Activated CD4-positive, alpha-beta T cell treated with anti-CD3 and anti-CD28 coated beads, Interleukin-2, amount 10 ng/mL, durations not matched to agents 24 days and 14 days (primary cell): ENCODE results near the gene SERINC4. TPM values are rescaled to one million over a fixed set of nuclear protein-coding genes. Genes with fewer than 3 reads are reported as not detected.
"Not testable (repeated sequence)": the region's sequence is repeated elsewhere in the genome, so short reads cannot be mapped to it uniquely, and the experiment has no call there.

Experiments used
- DNase-seq: peaks from one replicate; pipeline ENCODE4 v3.0.0; 2022
- H3K27ac Mint-ChIP-seq: one replicate; pipeline ENCODE4 v1.8.0; 2022; ENCODE audit warnings: mild to moderate bottlenecking, mixed read lengths
- H3K27me3 Mint-ChIP-seq: one replicate; pipeline ENCODE4 v1.8.0; 2022; ENCODE audit warnings: mixed read lengths
- H3K36me3 Mint-ChIP-seq: one replicate; pipeline ENCODE4 v1.8.0; 2022; ENCODE audit warnings: low read depth, mild to moderate bottlenecking, mixed read lengths
- H3K4me1 Mint-ChIP-seq: one replicate; pipeline ENCODE4 v1.8.0; 2021; ENCODE audit warnings: mixed read lengths
- H3K4me3 Mint-ChIP-seq: one replicate; pipeline ENCODE4 v1.8.0; 2022; ENCODE audit warnings: mild to moderate bottlenecking, moderate library complexity, mixed read lengths
- H3K9me3 Mint-ChIP-seq: one replicate; pipeline ENCODE4 v1.8.0; 2021; ENCODE audit warnings: mixed read lengths
- intact Hi-C: fragments of 100-400 bp; cut with micrococcal nuclease; formaldehyde crosslinking; loops from one replicate; pipeline ENCODE4 v1.15.1; 2023
- total RNA-seq: library from RNA; stranded (reverse); gene quantifications from 2 replicates; pipeline ENCODE4 v1.2.3, GENCODE V29; 2022

SERINC4 gene
- total RNA-seq: 0.28 and 0.33 TPM in 2 replicates

- Mint-ChIP-seq H3K27ac (peak within 1 kb of the TSS; percentile 98), H3K36me3 (peaks cover 71% of the 10 kb centered on the region), H3K9me3 (no peaks in the 10 kb centered on the region), H3K4me1 (peaks cover 35% of the 10 kb centered on the region), H3K4me3 (peak within 1 kb of the TSS; percentile 96), H3K27me3 (no peaks in the 10 kb centered on the region)
- intact Hi-C loops: loop anchor here (1.0 to 10.0 kb wide), 3 partner anchors 8 to 615 kb away; partner anchors contain the start of genes CCNDBP1, MFAP1 and SERF2
- DNase-seq: no peak
Measured at GRCh38 chr15:43799945-43800285, at the start of gene SERINC4. TSS of gene SERINC4 (minus strand) at chr15:43800220. CDS start at chr15:43799986, 234 bp downstream.

- DNase-seq: no peak
- Mint-ChIP-seq H3K4me3 (no peak overlapping the region), H3K4me1 (peaks cover 2% of the 10 kb centered on the region), H3K27me3 (no peaks in the 10 kb centered on the region), H3K36me3 (peaks cover 44% of the 10 kb centered on the region), H3K27ac (no peak overlapping the region), H3K9me3 (no peaks in the 10 kb centered on the region)
- intact Hi-C loops: no loop called here
Measured at GRCh38 chr15:43845421-43845820, 45.4 kb upstream of the SERINC4 start.

- peak overlapping the region; percentile 66 for H3K4me3 Mint-ChIP-seq
- H3K36me3 Mint-ChIP-seq: peaks cover 54% of the 10 kb centered on the region
- H3K27me3 Mint-ChIP-seq, DNase-seq, H3K27ac Mint-ChIP-seq, intact Hi-C loops, H3K9me3 Mint-ChIP-seq: not testable (repeated sequence)
- H3K4me1 Mint-ChIP-seq: peaks cover 29% of the 10 kb centered on the region
Measured at GRCh38 chr15:43832485-43832884, 32.5 kb upstream of the SERINC4 start.

GRCh38 chr15:43831519-43832052 is 31.6 kb upstream of the SERINC4 start:
- DNase-seq, H3K27me3 Mint-ChIP-seq, H3K9me3 Mint-ChIP-seq, intact Hi-C loops: not testable (repeated sequence)
- Mint-ChIP-seq H3K27ac (peak overlapping the region; percentile 35), H3K4me1 (peaks cover 30% of the 10 kb centered on the region), H3K36me3 (peaks cover 55% of the 10 kb centered on the region), H3K4me3 (peak overlapping the region; percentile 66)

- H3K9me3 Mint-ChIP-seq, H3K27ac Mint-ChIP-seq, H3K27me3 Mint-ChIP-seq, DNase-seq, intact Hi-C loops: not testable (repeated sequence)
- peaks cover 34% of the 10 kb centered on the region for H3K4me1 Mint-ChIP-seq
- peaks cover 48% of the 10 kb centered on the region for H3K36me3 Mint-ChIP-seq
- H3K4me3 Mint-ChIP-seq: peak overlapping the region; percentile 28
Measured at GRCh38 chr15:43830691-43831275, 30.8 kb upstream of the SERINC4 start.

- H3K36me3 Mint-ChIP-seq: peaks cover 44% of the 10 kb centered on the region
- peaks cover 34% of the 10 kb centered on the region for H3K4me1 Mint-ChIP-seq
- intact Hi-C loops: loop anchor here (10.0 kb wide), 2 partner anchors 715 to 895 kb away; no protein-coding TSS in a partner anchor
- DNase-seq, H3K9me3 Mint-ChIP-seq, H3K27me3 Mint-ChIP-seq: not testable (repeated sequence)
- H3K27ac Mint-ChIP-seq: peak overlapping the region; percentile 75
- H3K4me3 Mint-ChIP-seq: peak overlapping the region; percentile 90
Measured at GRCh38 chr15:43829951-43830540, 30.0 kb upstream of the SERINC4 start.

- Mint-ChIP-seq H3K27me3 (no peaks in the 10 kb centered on the region), H3K36me3 (peaks cover 40% of the 10 kb centered on the region), H3K27ac (peak overlapping the region; percentile 92), H3K4me1 (peaks cover 44% of the 10 kb centered on the region), H3K4me3 (peak overlapping the region; percentile 90), H3K9me3 (peaks cover 5% of the 10 kb centered on the region)
- intact Hi-C loops: loop anchor here (10.0 kb wide), 2 partner anchors 717 to 897 kb away; no protein-coding TSS in a partner anchor
- peak; percentile 76 for DNase-seq
Measured at GRCh38 chr15:43828061-43828657, 28.1 kb upstream of the SERINC4 start.

GRCh38 chr15:43826508-43827341 is 26.7 kb upstream of the SERINC4 start, which contains the start of gene WDR76:
TSS of gene WDR76 (plus strand) at chr15:43827002. CDS start at chr15:43827033, 31 bp downstream.
- Mint-ChIP-seq H3K4me1 (peaks cover 42% of the 10 kb centered on the region), H3K36me3 (peaks cover 37% of the 10 kb centered on the region), H3K4me3 (peak within 1 kb of the TSS; percentile 90), H3K27ac (peak within 1 kb of the TSS; percentile 92), H3K9me3 (peaks cover 5% of the 10 kb centered on the region), H3K27me3 (no peaks in the 10 kb centered on the region)
- peak; percentile 95 for DNase-seq
- intact Hi-C loops: loop anchor here (2.0 to 10.0 kb wide), 4 partner anchors 34 to 898 kb away; partner anchors contain the start of gene SERF2

- Mint-ChIP-seq H3K4me3 (peak overlapping the region; percentile 90), H3K27ac (peak overlapping the region; percentile 92), H3K4me1 (peaks cover 44% of the 10 kb centered on the region), H3K36me3 (peaks cover 39% of the 10 kb centered on the region), H3K9me3 (peaks cover 5% of the 10 kb centered on the region), H3K27me3 (no peaks in the 10 kb centered on the region)
- DNase-seq: no peak
- intact Hi-C loops: loop anchor here (2.0 to 10.0 kb wide), 4 partner anchors 33 to 899 kb away; partner anchors contain the start of gene SERF2
Measured at GRCh38 chr15:43826029-43826507, 26.0 kb upstream of the SERINC4 start.

GRCh38 chr15:43825305-43825704 is 25.3 kb upstream of the SERINC4 start:
- DNase-seq: peak; percentile 65
- H3K27me3 Mint-ChIP-seq, H3K4me3 Mint-ChIP-seq, H3K9me3 Mint-ChIP-seq: not testable (repeated sequence)
- intact Hi-C loops: loop anchor here (10.0 kb wide), 2 partner anchors 719 to 899 kb away; no protein-coding TSS in a partner anchor
- Mint-ChIP-seq H3K36me3 (peaks cover 36% of the 10 kb centered on the region), H3K27ac (peak overlapping the region; percentile 29), H3K4me1 (peaks cover 42% of the 10 kb centered on the region)

GRCh38 chr15:43824302-43825246 is 24.6 kb upstream of the SERINC4 start, which contains the start of gene MFAP1:
TSS of gene MFAP1 (minus strand) at chr15:43824690. CDS start at chr15:43824569, 121 bp downstream.
- Mint-ChIP-seq H3K4me3 (peak within 1 kb of the TSS; percentile 92), H3K27ac (peak within 1 kb of the TSS; percentile 98), H3K27me3 (no peaks in the 10 kb centered on the region), H3K4me1 (peaks cover 38% of the 10 kb centered on the region), H3K9me3 (peaks cover 5% of the 10 kb centered on the region), H3K36me3 (peaks cover 33% of the 10 kb centered on the region)
- intact Hi-C loops: loop anchor here (1.0 to 10.0 kb wide), 4 partner anchors 24 to 900 kb away; partner anchors contain the start of genes HYPK and SERINC4
- peak; percentile 97 for DNase-seq

- intact Hi-C loops: loop anchor here (10.0 kb wide), 2 partner anchors 723 to 903 kb away; no protein-coding TSS in a partner anchor
- H3K36me3 Mint-ChIP-seq: peaks cover 21% of the 10 kb centered on the region
- H3K27me3 Mint-ChIP-seq: no peaks in the 10 kb centered on the region
- peak overlapping the region; percentile 61 for H3K27ac Mint-ChIP-seq
- peak overlapping the region; percentile 51 for H3K4me3 Mint-ChIP-seq
- H3K4me1 Mint-ChIP-seq: peaks cover 29% of the 10 kb centered on the region
- H3K9me3 Mint-ChIP-seq: peaks cover 5% of the 10 kb centered on the region
- no peak for DNase-seq
Measured at GRCh38 chr15:43821505-43821904, 21.5 kb upstream of the SERINC4 start.
